IMR-90 (cell line): ENCODE results near the gene MGRN1.

Experiments
- BHLHE40 ChIP-seq: fragments of 150-350 bp; IDR thresholded peaks from 2 replicates; pipeline ENCODE4 v1.6.1; 2016; ENCODE audit warnings: mild to moderate bottlenecking, low read depth, low read length
- CEBPB ChIP-seq: IDR thresholded peaks from 2 replicates; pipeline ENCODE4 v1.6.1; 2012; ENCODE audit warnings: low read depth, low read length, improper control_type of control experiment
- CHD1 ChIP-seq: IDR thresholded peaks from 2 replicates; pipeline ENCODE4 v1.6.1; 2012; ENCODE audit warnings: low read depth, low read length, improper control_type of control experiment
- CTCF ChIP-seq: conservative IDR thresholded peaks from 2 replicates; pipeline ENCODE4 v1.5.1; 2012; ENCODE audit warnings: mild to moderate bottlenecking, low read depth, low read length, improper control_type of control experiment
- ELK1 ChIP-seq: fragments of 150-350 bp; IDR thresholded peaks from 2 replicates; pipeline ENCODE4 v1.6.1; 2016; ENCODE audit warnings: low read depth, mild to moderate bottlenecking, low read length, moderate library complexity, borderline replicate concordance
- MAFK ChIP-seq: IDR thresholded peaks from 2 replicates; pipeline ENCODE4 v1.6.1; 2012; ENCODE audit warnings: low read depth, low read length, improper control_type of control experiment
- NFE2L2 ChIP-seq: fragments of 150-350 bp; IDR thresholded peaks from 2 replicates; pipeline ENCODE4 v1.6.1; 2016; ENCODE audit warnings: low read depth, mild to moderate bottlenecking, low read length
- POLR2A ChIP-seq: IDR thresholded peaks from 2 replicates; pipeline ENCODE4 v1.6.1; 2012; ENCODE audit warnings: mild to moderate bottlenecking, low read depth, low read length
- RFX5 ChIP-seq: IDR thresholded peaks from 2 replicates; pipeline ENCODE4 v1.8.0; 2012; ENCODE audit warnings: low read depth, mild to moderate bottlenecking, low read length, moderate library complexity
- SMC3 ChIP-seq: fragments of 150-350 bp; IDR thresholded peaks from 2 replicates; pipeline ENCODE4 v1.6.1; 2016; ENCODE audit warnings: low read depth, mild to moderate bottlenecking, antibody characterized with exemption, low read length, moderate library complexity
- USF2 ChIP-seq: fragments of 150-350 bp; IDR thresholded peaks from 2 replicates; pipeline ENCODE4 v1.6.1; 2017; ENCODE audit warnings: mild to moderate bottlenecking, antibody characterized with exemption, low read length, low read depth

- no peak for TF ChIP-seq CTCF
- TF ChIP-seq MAFK, result no peak
- no peak for TF ChIP-seq POLR2A
- TF ChIP-seq BHLHE40, result no peak
- TF ChIP-seq NFE2L2, result no peak
- TF ChIP-seq ELK1, result no peak
- TF ChIP-seq CHD1, result no peak
- no peak for TF ChIP-seq RFX5
- TF ChIP-seq CEBPB, result no peak
- no peak for TF ChIP-seq SMC3
- TF ChIP-seq USF2, result no peak
These were observed 30.5 kb downstream of the MGRN1 start for GRCh38 chr16:4654964-4655590.
